RWPE1 (cell line): ENCODE results near the gene PROKR1.

Experiments
- CTCF ChIA-PET: fragments of 350-600 bp; sonication (Branson Sonifier 250); formaldehyde crosslinking; extraction: SDS; loops from one replicate; lab custom pipeline; 2021; lab: Yijun Ruan, JAX
- POLR2A ChIA-PET: fragments of 400-600 bp; formaldehyde crosslinking; extraction: SDS; loops from one replicate; lab custom pipeline; 2020; ENCODE audit warnings: antibody characterized with exemption; ENCODE audit not compliant: low non-redundant PET; lab: Yijun Ruan, JAX
- DNase-seq: peaks from one replicate; pipeline ENCODE4 v3.0.0; 2012; ENCODE audit warnings: low spot score
- H3K27ac ChIP-seq: fragments of 450-650 bp; 2 replicates; pipeline ENCODE4 v1.5.1; 2017
- TF ChIP-seq, protein P1 (sequence below): fragments of 450-650 bp; conservative IDR thresholded peaks from 2 replicates; pipeline ENCODE4 v1.5.1; 2017; ENCODE audit warnings: low read depth, mild to moderate bottlenecking

The PROKR1 gene

GRCh38 chr2:68604077-68604476, 39.3 kb upstream of the PROKR1 start:
- ChIA-PET POLR2A (no interaction called here), CTCF (interaction anchor here (0.6 kb wide), 1 partner anchor 428 kb away, joined by 3 read pairs; no protein-coding TSS in a partner anchor)
- H3K27ac ChIP-seq: no peak overlapping the region
- DNase-seq: no peak
- TF ChIP-seq, protein P1, sequence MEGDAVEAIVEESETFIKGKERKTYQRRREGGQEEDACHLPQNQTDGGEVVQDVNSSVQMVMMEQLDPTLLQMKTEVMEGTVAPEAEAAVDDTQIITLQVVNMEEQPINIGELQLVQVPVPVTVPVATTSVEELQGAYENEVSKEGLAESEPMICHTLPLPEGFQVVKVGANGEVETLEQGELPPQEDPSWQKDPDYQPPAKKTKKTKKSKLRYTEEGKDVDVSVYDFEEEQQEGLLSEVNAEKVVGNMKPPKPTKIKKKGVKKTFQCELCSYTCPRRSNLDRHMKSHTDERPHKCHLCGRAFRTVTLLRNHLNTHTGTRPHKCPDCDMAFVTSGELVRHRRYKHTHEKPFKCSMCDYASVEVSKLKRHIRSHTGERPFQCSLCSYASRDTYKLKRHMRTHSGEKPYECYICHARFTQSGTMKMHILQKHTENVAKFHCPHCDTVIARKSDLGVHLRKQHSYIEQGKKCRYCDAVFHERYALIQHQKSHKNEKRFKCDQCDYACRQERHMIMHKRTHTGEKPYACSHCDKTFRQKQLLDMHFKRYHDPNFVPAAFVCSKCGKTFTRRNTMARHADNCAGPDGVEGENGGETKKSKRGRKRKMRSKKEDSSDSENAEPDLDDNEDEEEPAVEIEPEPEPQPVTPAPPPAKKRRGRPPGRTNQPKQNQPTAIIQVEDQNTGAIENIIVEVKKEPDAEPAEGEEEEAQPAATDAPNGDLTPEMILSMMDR: no peak

- no peak overlapping the region for H3K27ac ChIP-seq
- DNase-seq: no peak
- ChIA-PET POLR2A (no interaction called here), CTCF (no interaction called here)
- TF ChIP-seq, protein P1: no peak
Measured at GRCh38 chr2:68605939-68606338, 37.4 kb upstream of the PROKR1 start.

GRCh38 chr2:68606759-68607158, 36.6 kb upstream of the PROKR1 start:
- ChIA-PET POLR2A (no interaction called here), CTCF (no interaction called here)
- TF ChIP-seq, protein P1: no peak
- DNase-seq: no peak
- H3K27ac ChIP-seq: no peak overlapping the region

GRCh38 chr2:68607837-68608236, 35.5 kb upstream of the PROKR1 start:
- TF ChIP-seq, protein P1: no peak
- no peak for DNase-seq
- ChIA-PET POLR2A (no interaction called here), CTCF (interaction anchor here (0.6 kb wide), 1 partner anchor 302 kb away, joined by 4 read pairs; no protein-coding TSS in a partner anchor)
- no peak overlapping the region for H3K27ac ChIP-seq

- ChIA-PET POLR2A (no interaction called here), CTCF (interaction anchor here (0.7 kb wide), 1 partner anchor 1958 kb away, joined by 4 read pairs; no protein-coding TSS in a partner anchor)
- TF ChIP-seq, protein P1: no peak
- H3K27ac ChIP-seq: no peak overlapping the region
- no peak for DNase-seq
Measured at GRCh38 chr2:68612765-68613519, 30.4 kb upstream of the PROKR1 start.

- TF ChIP-seq, protein P1: no peak
- DNase-seq: no peak
- H3K27ac ChIP-seq: no peak overlapping the region
- CTCF ChIA-PET: interaction anchor here (0.6 kb wide), 1 partner anchor 101 kb away, joined by 3 read pairs; no protein-coding TSS in a partner anchor
- POLR2A ChIA-PET: no interaction called here
Measured at GRCh38 chr2:68620772-68621171, 22.6 kb upstream of the PROKR1 start.
